OCI-M1 (cell line): ENCODE measurements around the gene TTC7B.

Experiments
- DNase-seq: peaks from one replicate; lab custom pipeline; 2025; lab: John Stamatoyannopoulos, UW

The TTC7B gene

DNA sequence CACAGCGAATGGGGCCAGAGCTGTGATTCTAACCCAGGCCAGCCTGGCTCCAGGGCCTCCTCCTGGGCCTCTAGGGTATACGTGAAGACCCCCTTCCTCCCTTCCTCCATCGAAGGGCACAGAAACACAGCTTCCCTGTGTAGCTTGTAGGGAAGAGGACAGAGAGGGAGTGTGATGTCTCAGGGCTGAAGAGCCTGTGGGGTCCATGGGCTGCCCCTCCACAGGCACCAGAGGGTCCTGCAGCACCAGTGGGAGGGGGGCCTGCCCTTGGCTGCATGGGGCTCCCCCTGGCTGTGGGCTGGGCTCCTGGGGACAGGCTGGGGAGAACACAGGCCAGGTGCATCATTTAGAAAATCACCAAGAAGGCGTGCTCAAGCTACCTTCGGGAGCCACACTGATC is 240.9 kb downstream of the TTC7B start:
- no peak for DNase-seq

DNA sequence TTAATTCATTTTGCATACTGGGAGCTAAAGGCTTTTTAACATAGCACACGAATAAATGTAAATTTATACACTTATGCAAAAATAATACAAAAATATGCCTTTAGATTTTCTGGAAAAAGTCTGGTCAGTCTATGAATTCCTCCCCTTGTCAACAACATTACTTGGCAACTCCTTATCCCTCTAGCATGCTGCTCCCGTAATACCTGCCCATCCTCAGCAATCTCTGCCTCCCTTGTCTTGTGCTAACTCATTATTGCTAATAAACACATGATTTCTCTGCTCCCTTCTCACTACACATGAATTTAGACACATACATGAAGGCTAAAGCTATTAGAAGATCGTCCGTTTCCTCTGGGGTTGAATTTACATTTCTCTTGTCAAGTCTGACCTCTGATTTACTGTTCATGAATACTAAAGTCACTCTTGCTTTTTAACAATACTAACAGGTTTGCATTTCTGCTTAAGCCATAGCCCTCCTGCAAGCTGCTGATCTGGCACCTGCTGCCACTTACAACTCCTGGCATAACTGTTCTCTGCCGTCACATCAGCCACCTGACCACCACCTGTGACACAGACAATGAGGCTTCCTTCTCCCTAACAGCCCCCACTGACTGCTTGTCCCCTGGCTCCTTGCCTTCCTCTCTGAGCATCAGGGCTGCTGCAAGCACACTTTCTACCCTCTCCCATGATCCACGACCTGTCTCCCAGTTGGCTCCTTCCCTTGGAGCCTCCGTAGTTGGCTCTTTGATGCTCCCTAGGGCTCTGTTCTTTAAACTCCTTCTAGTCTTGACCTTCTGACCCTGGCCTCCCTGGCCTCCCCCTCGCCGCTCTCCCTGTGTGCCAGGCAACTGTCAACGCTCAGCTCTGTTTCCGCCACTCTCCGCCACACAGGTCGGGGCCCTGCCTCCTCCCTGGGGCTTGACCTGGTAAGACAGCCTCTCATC is 241.8 kb downstream of the TTC7B start:
- no peak for DNase-seq

DNA sequence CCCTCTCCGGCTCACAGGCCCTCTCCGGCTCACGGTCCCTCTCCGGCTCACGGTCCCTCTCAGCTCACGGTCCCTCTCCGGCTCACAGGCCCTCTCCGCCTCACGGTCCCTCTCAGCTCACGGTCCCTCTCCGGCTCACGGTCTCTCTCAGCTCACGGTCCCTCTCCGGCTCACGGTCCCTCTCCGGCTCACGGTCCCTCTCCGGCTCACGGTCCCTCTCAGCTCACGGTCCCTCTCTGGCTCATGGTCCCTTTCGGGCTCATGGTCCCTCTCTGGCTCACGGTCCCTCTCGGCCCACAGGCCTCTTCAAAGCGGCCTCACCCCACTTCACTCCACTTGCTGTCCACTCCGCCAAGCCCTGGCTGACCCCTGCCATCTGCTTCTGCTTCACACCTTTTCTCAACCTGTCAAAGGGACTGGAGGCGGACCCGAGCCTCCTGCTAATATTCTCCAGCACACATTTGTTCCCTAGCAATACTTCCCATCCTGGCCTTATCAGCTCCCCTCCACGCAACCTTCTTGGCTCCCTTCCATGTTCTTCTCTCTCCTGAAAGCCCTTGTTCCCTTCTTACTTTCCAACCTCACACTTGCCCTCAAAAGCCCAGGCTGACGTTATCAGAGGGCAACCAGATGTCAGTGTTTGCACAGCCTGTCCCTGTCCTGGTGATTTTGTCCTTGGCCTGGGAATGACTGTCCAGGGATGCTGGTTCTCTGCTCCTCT is 242.7 kb downstream of the TTC7B start:
- peak; percentile 85 for DNase-seq

DNA sequence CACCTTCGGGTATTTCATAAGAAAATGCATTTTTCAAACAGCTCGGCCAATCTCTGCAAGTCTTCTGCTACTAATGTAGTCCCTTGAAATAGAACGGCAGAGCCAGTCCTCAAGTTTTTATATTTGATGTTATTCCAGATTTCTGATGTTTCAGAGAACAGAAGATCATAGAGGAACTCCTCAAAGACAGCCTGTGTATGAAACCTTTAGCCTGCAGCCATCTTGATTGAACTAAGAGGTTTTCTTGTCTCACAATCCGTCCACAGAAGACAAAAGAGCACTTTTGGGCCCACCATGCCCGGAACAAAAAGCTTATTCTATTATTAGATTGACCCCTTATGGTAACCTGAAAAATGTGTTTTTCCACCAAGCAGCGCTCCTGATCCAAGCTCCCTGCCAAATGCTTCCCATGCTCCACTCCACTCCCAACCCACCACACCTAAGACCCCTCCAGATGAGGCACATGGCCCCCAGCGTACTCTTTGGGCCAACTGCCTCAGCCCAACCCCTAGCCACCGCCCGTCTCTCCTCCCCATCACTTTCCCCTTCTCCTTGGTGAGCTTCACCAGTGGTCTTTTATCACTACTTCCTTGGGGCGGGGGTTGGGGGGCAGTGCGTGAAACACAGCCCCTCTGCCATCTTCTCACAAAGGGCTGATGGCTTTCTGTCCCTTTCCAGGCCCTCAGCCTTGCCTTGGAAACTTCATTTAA is 243.6 kb downstream of the TTC7B start:
- DNase-seq = no peak

DNA sequence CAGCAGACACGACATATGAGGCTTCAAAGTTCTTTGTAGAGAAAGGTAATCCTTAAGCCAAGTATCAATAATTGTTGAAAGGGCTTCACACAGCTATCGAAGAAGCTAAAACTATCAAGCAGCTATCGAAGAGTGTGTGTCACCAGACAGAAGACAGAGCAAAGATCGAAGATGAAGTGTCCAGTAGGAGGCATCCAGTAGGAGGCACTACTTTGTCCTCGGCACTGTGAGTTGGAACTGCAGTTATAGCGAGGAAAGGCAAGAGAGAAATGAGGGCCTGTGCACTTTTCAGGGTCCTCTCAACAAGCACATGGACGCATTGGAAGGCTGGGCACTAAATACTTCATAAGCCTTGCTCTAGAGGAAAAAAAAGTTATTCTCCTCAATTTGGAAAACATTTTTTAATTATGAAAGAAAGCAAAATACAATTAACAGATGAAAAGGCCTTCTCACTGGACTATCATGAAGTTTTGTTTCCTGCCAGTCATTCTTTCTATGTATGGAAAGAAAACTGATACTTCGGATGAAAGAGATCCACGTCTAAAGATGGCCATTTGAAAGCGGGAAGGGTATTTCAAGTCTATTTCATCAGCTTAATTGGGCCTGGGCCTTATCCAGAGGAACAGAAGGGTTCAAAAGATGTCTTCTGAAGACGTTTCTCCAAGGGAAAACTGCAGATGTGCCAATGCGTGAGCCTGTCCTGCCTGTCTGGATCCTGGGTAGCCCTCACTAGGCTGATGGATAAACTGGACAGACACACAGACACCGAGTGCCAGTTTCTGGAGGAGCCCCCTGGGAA is 244.9 kb downstream of the TTC7B start:
- DNase-seq = peak; percentile 16

DNA sequence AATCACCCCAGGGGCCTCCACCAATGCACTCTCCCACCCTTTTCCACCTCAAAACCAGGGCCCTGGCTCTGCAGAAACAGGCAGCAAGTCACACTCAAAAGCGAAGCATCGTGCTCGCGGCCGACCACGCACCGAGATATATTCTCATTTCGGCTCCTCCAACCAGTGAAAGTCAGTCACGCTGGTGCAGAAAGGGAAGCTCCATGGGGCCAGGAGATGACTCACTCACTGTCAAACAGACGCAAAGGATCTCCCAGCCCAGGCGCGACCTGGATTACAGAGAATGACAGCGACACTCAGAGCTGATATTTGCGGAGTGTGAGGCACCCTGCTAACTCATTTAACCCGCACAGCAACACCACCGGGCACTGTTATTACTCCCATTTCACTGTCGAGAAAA is 245.8 kb downstream of the TTC7B start:
- no peak for DNase-seq

DNA sequence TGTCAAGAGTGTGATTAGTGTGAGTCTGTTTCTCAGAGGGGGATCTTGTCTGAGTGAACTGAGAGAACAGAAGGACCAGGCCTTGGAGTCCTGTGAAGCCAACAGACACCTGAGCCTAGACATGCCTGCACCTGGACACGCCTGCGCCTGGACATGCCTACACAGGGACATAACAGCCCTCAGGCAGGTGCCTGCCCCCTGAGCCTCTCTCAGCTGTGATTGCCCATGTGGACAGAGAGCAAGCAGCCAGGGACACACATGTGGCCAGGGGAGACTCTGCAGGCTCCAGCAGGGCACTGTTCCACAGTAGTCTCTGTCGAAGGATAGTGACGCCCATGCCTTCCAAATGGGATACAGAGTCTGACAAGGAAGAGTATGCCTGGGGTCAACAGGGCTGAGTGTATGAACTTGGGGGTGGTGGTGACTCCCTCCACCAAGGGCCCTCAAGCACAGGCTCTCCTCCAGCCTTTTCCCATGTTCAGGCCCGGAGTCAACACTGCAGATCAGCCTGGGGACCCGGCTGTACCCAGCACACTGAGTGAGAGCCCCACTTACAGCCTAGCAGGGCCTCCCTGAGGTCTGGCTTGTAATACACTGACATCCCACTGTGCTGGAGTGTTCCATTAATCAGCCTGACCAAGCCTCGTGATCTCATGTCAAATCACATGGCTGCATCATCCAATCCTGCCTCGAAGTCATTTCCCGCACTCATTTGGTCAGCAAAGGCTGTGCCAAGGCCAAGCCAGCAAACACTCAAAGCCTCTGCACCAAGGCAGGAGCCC is 246.4 kb downstream of the TTC7B start:
- DNase-seq = no peak

DNA sequence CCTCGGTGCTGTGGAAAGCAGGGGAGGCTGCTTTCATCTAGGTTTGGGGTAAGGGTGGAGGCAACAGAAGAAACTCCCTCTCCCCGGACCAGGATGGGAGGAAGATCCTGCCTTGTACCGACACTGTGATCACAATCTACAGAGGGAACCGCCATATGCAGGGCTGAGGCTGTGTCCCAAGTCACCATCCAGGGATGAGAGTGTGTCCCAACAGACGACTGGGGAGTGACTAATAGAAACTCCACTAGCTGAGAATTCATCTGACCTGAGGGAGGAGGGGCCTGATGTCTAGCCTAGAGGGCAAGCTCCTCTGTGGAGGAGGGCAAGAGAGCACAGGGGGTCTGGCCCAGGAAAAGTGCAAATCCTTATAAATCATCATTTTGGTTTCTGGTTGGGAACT is 247.0 kb downstream of the TTC7B start:
- no peak for DNase-seq

DNA sequence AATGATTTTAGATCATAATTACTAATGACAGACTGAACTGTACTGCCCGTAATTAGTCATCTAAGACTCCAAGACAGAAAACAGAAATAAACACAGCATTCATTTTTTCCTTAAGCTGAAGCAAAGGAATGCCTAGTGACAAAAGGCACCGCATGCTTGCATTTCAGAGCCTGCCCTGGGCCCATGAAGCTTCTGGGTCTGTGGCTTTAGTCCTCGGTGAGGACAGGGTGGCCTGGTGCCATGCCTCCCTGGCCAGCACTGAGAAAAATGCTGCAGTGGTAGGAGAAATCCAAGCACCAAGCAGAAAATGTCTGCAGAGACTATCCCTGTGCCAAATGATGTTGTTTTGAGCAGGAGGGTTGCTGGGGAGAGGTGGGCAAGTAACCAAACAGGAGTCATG is 247.8 kb downstream of the TTC7B start:
- no peak for DNase-seq

DNA sequence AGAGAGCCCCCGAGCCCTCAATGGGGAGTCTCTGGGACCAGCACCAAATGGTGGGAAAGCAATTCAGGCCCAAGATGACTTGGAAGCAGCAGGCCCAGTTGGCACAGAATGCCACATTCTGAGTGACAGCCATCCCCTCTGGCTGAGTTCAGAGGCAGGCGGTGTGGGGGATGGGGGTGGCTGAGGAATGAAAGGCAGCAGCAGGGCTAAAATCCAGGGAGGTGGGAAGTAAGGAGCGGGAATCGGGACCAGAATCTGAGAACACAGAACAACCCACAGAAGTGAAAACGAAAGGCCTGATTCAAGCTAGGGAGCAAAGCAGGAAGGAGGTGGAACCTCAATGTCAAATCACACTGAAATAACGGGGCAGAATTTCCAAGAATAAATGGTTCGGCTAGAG is 248.2 kb downstream of the TTC7B start:
- DNase-seq = no peak

DNA sequence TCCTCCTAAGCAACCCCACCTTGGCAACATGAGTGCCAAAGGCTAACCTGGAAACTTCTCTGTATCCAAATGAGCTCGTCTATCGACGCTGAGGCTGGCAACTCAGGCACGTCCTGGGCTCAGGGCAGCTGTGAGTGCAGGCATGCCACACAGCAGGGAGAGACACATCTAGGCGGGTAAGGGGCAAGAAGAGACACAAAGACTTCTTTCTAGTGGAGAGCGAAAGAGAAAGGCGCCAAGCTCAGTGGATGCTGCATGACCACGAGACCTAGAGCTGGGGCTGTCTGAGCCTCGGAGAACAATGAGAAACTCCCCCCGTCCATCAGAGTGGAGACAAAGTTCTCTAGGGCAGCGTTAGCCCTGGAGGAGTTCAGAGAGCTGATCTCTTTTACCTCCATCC is 249.0 kb downstream of the TTC7B start:
- no peak for DNase-seq

DNA sequence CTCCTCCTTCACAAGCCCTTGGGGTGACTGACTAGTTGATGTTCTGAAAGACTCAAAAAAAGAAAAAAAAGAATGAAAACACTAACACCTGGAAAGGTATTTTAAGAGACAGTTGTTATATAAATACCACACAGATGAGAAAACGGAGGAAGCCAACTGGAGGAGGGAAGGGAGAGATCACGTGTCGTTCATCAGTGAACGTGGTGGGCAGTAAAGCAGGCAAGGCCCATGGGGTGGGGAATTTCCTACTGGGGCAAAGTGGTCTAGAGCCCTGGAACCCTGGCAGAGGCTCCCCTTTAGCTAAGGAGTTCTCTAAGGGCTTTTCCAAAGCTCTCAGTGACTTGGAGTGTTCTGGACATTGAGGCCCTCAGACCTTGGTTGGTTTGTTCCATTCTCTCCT is 249.7 kb downstream of the TTC7B start:
- DNase-seq = no peak

DNA sequence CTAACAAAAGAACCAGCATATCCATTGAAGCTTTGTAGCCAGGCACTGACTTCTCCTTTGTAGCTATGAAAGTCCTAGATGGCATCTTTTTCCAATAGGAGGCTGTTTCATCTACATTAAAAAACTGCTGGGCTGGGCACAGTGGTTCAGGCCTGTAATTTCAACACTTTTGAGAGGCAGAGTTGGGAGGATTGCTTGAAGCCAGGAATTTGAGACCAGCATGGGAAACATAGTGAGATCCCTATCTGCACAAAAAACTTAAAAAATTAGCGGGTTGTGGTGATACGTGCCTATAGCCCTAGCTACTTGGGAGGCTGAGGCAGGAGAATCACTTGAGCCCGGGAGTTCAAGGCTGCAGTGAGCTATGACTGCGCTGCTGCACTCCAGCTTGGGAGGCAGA is 251.7 kb downstream of the TTC7B start:
- no peak for DNase-seq

DNA sequence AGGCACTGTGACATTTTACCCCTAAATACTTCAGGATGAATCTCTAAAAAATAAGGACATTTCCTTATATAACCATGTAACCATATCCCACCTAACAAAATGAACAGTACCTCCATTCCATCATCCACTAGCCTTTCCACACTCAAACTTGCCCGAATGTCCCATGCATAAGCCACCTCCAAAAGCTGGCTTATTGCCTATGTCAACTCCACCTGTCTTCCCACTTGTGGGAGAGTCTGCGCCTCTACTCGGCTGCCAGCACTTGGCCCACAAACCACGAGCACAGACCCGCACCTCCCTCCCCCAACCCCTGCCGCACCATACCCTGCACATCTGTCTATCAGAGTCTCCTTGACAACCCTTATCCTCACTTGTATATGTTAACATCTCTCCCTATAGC is 253.6 kb downstream of the TTC7B start:
- no peak for DNase-seq

DNA sequence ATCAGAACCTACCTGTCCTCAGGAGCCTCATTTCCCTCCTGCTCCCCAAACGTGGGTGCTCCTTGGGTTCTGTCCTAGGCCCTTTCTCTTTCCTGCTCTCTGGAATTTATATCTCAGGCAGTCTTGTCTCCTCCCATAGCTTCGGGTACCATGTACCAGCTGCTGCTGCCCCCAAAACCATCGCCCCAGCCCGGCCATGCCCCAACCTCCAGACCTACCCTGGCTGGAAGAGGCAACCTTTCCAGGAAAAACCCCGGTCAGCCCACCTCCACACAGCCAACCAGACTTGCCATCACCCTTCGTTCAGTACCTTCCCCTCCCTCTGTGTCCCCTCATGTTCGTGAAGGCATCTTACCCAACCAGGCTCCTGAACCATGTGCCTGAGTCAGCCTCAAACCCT is 254.3 kb downstream of the TTC7B start:
- DNase-seq = no peak

DNA sequence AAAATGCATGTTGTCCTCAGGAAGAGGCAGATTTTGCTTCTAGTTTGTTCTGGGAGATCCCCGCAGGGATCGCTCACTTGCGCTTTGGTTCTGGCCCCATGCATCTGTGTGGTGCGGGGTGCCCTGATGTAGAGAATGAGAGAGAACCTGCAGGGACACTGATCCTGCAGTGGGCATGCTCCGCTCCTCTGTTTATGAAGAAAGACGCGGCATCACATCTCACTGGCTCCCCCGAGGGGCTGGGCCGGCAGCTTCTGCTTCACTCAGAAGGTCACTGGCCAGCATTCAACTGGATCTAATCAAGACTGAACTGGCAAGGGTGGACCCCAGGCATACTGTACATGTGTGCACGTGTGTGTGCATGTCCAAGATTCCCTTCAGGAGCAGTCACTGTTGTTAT is 255.2 kb downstream of the TTC7B start:
- DNase-seq = no peak

DNA sequence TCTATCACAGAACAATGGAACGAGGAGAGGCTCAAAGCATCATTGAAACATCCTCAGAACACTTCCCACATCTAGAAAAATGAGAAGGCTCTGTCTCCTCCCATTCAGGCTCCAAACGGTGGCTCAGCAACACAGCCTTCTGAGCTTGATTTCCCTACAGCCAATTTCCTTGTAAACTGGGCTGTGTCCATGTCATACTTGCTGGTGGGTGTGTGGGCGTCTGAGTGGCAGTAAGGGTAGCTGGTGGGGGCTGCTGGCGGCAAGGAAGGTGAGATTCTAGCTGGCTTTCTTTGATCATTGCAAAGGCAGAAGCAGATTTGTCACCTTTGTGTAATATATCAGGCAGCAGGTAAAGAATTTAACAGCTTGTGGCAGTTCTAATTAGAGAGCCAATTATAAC is 255.7 kb downstream of the TTC7B start:
- DNase-seq = no peak

DNA sequence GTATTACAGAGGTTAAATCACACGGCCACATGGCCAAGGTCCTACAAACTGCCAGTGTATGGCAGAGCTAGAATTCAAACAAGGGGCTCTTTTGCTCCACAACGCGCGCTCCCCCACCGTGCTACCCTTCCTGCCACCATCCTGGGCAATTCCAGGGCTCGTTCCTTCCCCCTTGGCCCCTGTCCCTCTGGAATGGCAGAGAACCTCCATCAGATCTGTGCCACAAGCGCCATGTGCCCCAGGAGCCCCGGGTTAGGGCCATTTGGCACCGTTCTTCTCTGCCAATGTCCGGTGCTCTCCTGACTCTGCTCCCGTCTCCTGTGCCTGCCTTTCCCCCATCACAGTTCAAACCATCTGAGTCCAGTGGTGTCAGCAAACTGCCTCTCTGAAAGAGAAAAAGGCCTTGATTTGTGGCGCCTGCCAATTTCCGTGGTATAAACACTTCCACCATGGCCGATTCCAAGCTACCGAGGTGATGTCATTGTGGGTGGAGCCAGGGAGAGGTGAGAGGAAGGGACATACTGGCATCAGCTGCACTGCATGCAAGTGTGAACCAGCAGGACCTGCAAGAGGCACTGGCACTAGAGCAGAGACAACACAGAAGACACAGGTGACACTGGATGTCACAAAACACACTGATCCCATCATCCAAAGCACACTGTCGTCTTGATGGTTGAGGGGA is 256.3 kb downstream of the TTC7B start:
- DNase-seq = no peak

DNA sequence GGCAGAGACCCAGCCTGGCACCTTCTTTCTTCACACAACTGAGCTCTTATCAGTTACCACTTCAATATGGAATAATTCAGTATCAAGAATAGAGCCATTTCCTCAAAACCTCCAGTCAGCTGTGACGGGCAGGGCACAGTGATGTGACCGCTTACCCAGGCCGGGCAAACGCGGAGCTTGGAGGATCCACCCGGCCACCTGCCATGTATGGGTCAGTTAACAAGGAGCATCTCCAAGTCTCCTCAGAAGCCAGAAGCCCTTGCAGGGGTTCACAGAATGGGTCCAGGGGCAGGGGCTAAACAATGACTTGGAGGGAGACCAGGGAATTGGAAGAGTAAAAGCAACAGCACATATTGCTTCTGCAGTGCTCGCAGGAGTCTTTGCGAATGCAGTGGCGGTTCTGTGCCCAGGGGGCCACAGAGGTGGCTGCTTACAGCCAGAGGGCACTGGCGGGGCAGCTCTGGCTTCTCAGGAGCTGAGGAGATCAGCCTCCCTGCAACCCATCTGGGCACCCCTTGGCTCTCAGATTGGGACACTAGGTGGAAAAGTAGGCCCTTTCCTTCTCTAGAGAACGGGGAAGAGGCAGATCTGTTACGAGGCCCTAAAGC is 257.1 kb downstream of the TTC7B start:
- no peak for DNase-seq
